Ovary (tissue), 3 donors: ENCODE results near the gene SINHCAF.

Experiments used
- CTCF ChIP-seq, 3 donors: fragments of 450-650 bp in 2 of 3; fragments of 200-600 bp in 1 of 3; IDR thresholded peaks; one replicate each; pipeline versions ENCODE4 v1.5.1 to v1.8.0; 2016 to 2022; ENCODE audit warnings: antibody characterized with exemption in 3 of 3, mild to moderate bottlenecking in 1 of 3
- EP300 ChIP-seq: sonication (generic); formaldehyde crosslinking; IDR thresholded peaks from one replicate; pipeline ENCODE4 v1.6.1; 2017; ENCODE audit warnings: antibody characterized with exemption
- POLR2A ChIP-seq: fragments of 450-650 bp; IDR thresholded peaks from one replicate; pipeline ENCODE4 v1.6.1; 2017; ENCODE audit warnings: antibody characterized with exemption, mild to moderate bottlenecking, moderate library complexity
- donor health status: DM: no; HTN: no; CAD: no.

- TF ChIP-seq CTCF (IDR thresholded peaks at IDR 0.05): no peak
- no peak for TF ChIP-seq EP300
- TF ChIP-seq POLR2A: no peak
Observed at GRCh38 chr12:31309279-31309678, 16.7 kb downstream of the SINHCAF start.
